Sigmoid colon (tissue), 7 donors: Measurements from ENCODE around the gene RSL1D1. TPM values are rescaled to one million over a fixed set of nuclear protein-coding genes. Genes with fewer than 3 reads are reported as not detected.

Experiments used
- DNase-seq: peaks from one replicate; pipeline ENCODE4 v3.0.0-alpha.2; 2019
- H3K27ac ChIP-seq, 4 donors: fragments of 200-600 bp; sonication (generic); one replicate each; pipeline ENCODE4 v1.5.1; 2016 to 2019; ENCODE audit warnings: mild to moderate bottlenecking in 1 of 4
- H3K27me3 ChIP-seq, 3 donors: fragments of 200-600 bp; sonication (generic); one replicate each; pipeline ENCODE4 v1.5.1; 2019; ENCODE audit warnings: mild to moderate bottlenecking in 1 of 3
- H3K36me3 ChIP-seq, 4 donors: fragments of 200-600 bp; sonication (generic); one replicate each; pipeline ENCODE4 v1.5.1; 2016 to 2019
- H3K4me1 ChIP-seq, 4 donors: fragments of 200-600 bp; sonication (generic); one replicate each; pipeline ENCODE4 v1.5.1; 2017 to 2019
- H3K4me3 ChIP-seq, 4 donors: fragments of 200-600 bp; sonication (generic); one replicate each; pipeline ENCODE4 v1.5.1; 2017 to 2019; ENCODE audit warnings: mild to moderate bottlenecking in 2 of 4, moderate library complexity in 1 of 4
- H3K9me3 ChIP-seq, 4 donors: fragments of 200-600 bp in 3 of 4; sonication (generic) in 3 of 4; one replicate each; pipeline versions ENCODE4 v1.5.1 to v1.6.1; 2013 to 2019
- CTCF ChIP-seq, 4 experiments: fragments of 450-650 bp in 3 of 4; fragments of 200-600 bp in 1 of 4; IDR thresholded peaks; one replicate each; pipeline ENCODE4 v1.5.1; 2016 to 2019; ENCODE audit warnings: antibody characterized with exemption in 4 of 4, mild to moderate bottlenecking in 3 of 4, moderate library complexity in 2 of 4
- EP300 ChIP-seq, 4 donors: sonication (generic); formaldehyde crosslinking; IDR thresholded peaks; one replicate each; pipeline ENCODE4 v1.6.1; 2017; ENCODE audit warnings: antibody characterized with exemption in 4 of 4
- POLR2A ChIP-seq, 2 donors: fragments of 450-650 bp; IDR thresholded peaks; one replicate each; pipeline ENCODE4 v1.6.1; 2016; ENCODE audit warnings: antibody characterized with exemption in 2 of 2, mild to moderate bottlenecking in 2 of 2, moderate library complexity in 2 of 2
- POLR2AphosphoS5 ChIP-seq, 4 donors: sonication (generic); formaldehyde crosslinking; IDR thresholded peaks; one replicate each; pipeline ENCODE4 v1.6.1; 2017; ENCODE audit warnings: antibody characterized with exemption in 4 of 4
- WGBS, 2 donors: extraction: QIAGEN DNeasy Blood & Tissue Kit; methylation state at CpG; one replicate each; pipeline ENCODE4 v1.1.7; 2013; 5-methylcytosine and 5-hydroxymethylcytosine counted together
- intact Hi-C: fragments of 100-400 bp; cut with DNase I; formaldehyde crosslinking; loops from one replicate; pipeline ENCODE4 v1.15.1; 2023
- polyA plus RNA-seq, 3 donors: library from polyadenylated mRNA; stranded (reverse); fragments of 200-250 nt; gene quantifications; one replicate each; pipeline ENCODE4 v1.2.3, GENCODE V29; 2013
- total RNA-seq, 4 donors: library from RNA; depleted of rRNA; stranded (reverse); fragments of >200 nt; gene quantifications; one replicate each; pipeline ENCODE4 v1.1.0, GENCODE V29; 2016
- donor health status: healthy with polysubstance abuse.
- donor health status: Bipolar disorder and iron deficiency.
- donor health status: healthy.

Gene RSL1D1
- total and polyA plus RNA-seq, 7 donors, result 36.5 to 177 (median 134) TPM

- no peak overlapping the region for H3K4me3 ChIP-seq
- WGBS, 2 donors, result 67 to 84% methylated on average over 4 of the region's 4 CpGs
- H3K9me3 ChIP-seq, result no peaks in the 10 kb centered on the region
- DNase-seq, result no peak
- H3K27me3 ChIP-seq, result no peaks in the 10 kb centered on the region
- intact Hi-C loops, result no loop called here
- TF ChIP-seq POLR2AphosphoS5 (IDR thresholded peaks at IDR 0.05) (no peak), POLR2A (IDR thresholded peaks at IDR 0.05) (no peak), CTCF (IDR thresholded peaks at IDR 0.05) (no peak), EP300 (IDR thresholded peaks at IDR 0.05) (no peak)
- peaks cover 7 to 83% (median 22%) of the 10 kb centered on the region in 4 donors for H3K36me3 ChIP-seq
- H3K4me1 ChIP-seq, result peaks cover 0 to 8% (median 0%) of the 10 kb centered on the region in 4 donors
- H3K27ac ChIP-seq, result no peak overlapping the region
Observed at GRCh38 chr16:11892761-11893160, 41.4 kb upstream of the RSL1D1 start.

- no peak overlapping the region for H3K27ac ChIP-seq
- 79 to 93% methylated on average over 5 of the region's 5 CpGs for WGBS, 2 donors
- no peaks in the 10 kb centered on the region for H3K4me1 ChIP-seq
- intact Hi-C loops, result no loop called here
- H3K27me3 ChIP-seq, result no peaks in the 10 kb centered on the region
- peaks cover 17 to 98% (median 31%) of the 10 kb centered on the region in 4 donors for H3K36me3 ChIP-seq
- TF ChIP-seq EP300 (IDR thresholded peaks at IDR 0.05), result no peak
- TF ChIP-seq CTCF (IDR thresholded peaks at IDR 0.05), result no peak
- TF ChIP-seq POLR2AphosphoS5 (IDR thresholded peaks at IDR 0.05), result no peak
- no peak for TF ChIP-seq POLR2A (IDR thresholded peaks at IDR 0.05)
- no peak overlapping the region for H3K4me3 ChIP-seq
- DNase-seq, result no peak
- no peaks in the 10 kb centered on the region for H3K9me3 ChIP-seq
Observed at GRCh38 chr16:11890231-11890965, 39.1 kb upstream of the RSL1D1 start.

- Histone ChIP-seq H3K27ac (no peak overlapping the region), H3K9me3 (no peaks in the 10 kb centered on the region), H3K4me3 (no peak overlapping the region), H3K27me3 (no peaks in the 10 kb centered on the region), H3K4me1 (no peaks in the 10 kb centered on the region), H3K36me3 (peaks cover 12 to 95% (median 40%) of the 10 kb centered on the region in 4 donors)
- no peak for DNase-seq
- 90 to 94% methylated on average over 6 of the region's 6 CpGs for WGBS, 2 donors
- no peak for TF ChIP-seq EP300 (IDR thresholded peaks at IDR 0.05)
- no peak for TF ChIP-seq CTCF (IDR thresholded peaks at IDR 0.05)
- no peak for TF ChIP-seq POLR2A (IDR thresholded peaks at IDR 0.05)
- no peak for TF ChIP-seq POLR2AphosphoS5 (IDR thresholded peaks at IDR 0.05)
- intact Hi-C loops, result no loop called here
Observed at GRCh38 chr16:11886881-11887280, 35.5 kb upstream of the RSL1D1 start.

GRCh38 chr16:11884035-11884434 is 32.7 kb upstream of the RSL1D1 start:
- Histone ChIP-seq H3K4me1 (no peaks in the 10 kb centered on the region), H3K9me3 (no peaks in the 10 kb centered on the region), H3K27me3 (no peaks in the 10 kb centered on the region), H3K27ac (no peak overlapping the region), H3K36me3 (peaks cover 16 to 98% (median 37%) of the 10 kb centered on the region in 4 donors), H3K4me3 (no peak overlapping the region)
- TF ChIP-seq CTCF (IDR thresholded peaks at IDR 0.05), result no peak
- no peak for TF ChIP-seq POLR2AphosphoS5 (IDR thresholded peaks at IDR 0.05)
- TF ChIP-seq POLR2A (IDR thresholded peaks at IDR 0.05), result no peak
- TF ChIP-seq EP300 (IDR thresholded peaks at IDR 0.05), result no peak
- WGBS, 2 donors, result 96 to 98% methylated on average over 5 of the region's 5 CpGs
- DNase-seq, result no peak
- intact Hi-C loops, result no loop called here
